Motor neuron (in vitro differentiated cells): ENCODE results near the gene POLD1. TPM values are rescaled to one million over a fixed set of nuclear protein-coding genes. Genes with fewer than 3 reads are reported as not detected.
"Not testable (repeated sequence)": the region's sequence is repeated elsewhere in the genome, so short reads cannot be mapped to it uniquely, and the experiment has no call there.

ENCODE experiments used
- ATAC-seq, 8 experiments: fragments of 200-7000 bp; cut with Tn5 transposase; replicated peaks in 6 of 8; 2 replicates each; pipeline ENCODE4 v1.8.0; 2021; ENCODE audit warnings: mild to moderate bottlenecking in 8 of 8, moderate library complexity in 8 of 8
- H3K27ac ChIP-seq, 2 donors: fragments of 250-450 bp; sonication (Bioruptor Pico); 2 replicates each; pipeline ENCODE4 v1.9.0; 2021; ENCODE audit warnings: antibody characterized with exemption in 2 of 2, mild to moderate bottlenecking in 2 of 2, moderate library complexity in 1 of 2
- H3K4me1 ChIP-seq, 2 donors: fragments of 250-450 bp; sonication (Bioruptor Pico); replicated peaks in 1 of 2; 2 replicates each; pipeline ENCODE4 v1.6.1; 2021; ENCODE audit warnings: antibody characterized with exemption in 2 of 2, mild to moderate bottlenecking in 2 of 2, moderate library complexity in 1 of 2
- H3K4me3 ChIP-seq, 5 donors: fragments of 250-450 bp; sonication (Bioruptor Pico); 2 replicates each; pipeline ENCODE4 v1.9.0; 2021; ENCODE audit warnings: antibody characterized with exemption in 5 of 5, mild to moderate bottlenecking in 5 of 5, moderate library complexity in 4 of 5
- WGBS, 10 experiments: fragments of 450-650 bp; shearing (Covaris generic); methylation state at CpG; one replicate each; pipeline ENCODE4 v1.0.0; 2022; 5-methylcytosine and 5-hydroxymethylcytosine counted together
- in situ Hi-C, 9 experiments: fragments of 400-800 bp; cut with MboI; loops; one replicate each; pipeline ENCODE4 v1.15.0; 2021; ENCODE audit warnings: low sequenced_read_pairs in 9 of 9, low pct_unique_long_range_greater_than_20kb in 2 of 9; ENCODE audit not compliant: unreplicated experiment in 9 of 9
- total RNA-seq, 8 experiments: library from RNA; unstranded; fragments of 300-600 nt; gene quantifications; 2 replicates each; pipeline versions ENCODE4 v1.2.3 to v1.2.4, GENCODE V29; 2022

Gene POLD1
- 10 to 100 TPM in 5 of 8 experiments, 1 to 10 TPM in 3; 6.2 to 56.0 (median 12.7) TPM for total RNA-seq

GRCh38 chr19:50383852-50384684 lies at the start of gene POLD1:
Gene POLD1 (plus strand): TSS chr19:50384347. CDS start chr19:50398852, 14,505 bp downstream.
- peak; percentile 67 to 89 (median 84) for ATAC-seq
- peak within 1 kb of the TSS; percentile 43 to 47 for H3K27ac ChIP-seq
- H3K4me1 ChIP-seq = peaks cover 8% of the 10 kb centered on the region in 2 donors
- WGBS, 10 experiments = 4% methylated on average over 5 of the region's 78 CpGs; no CpG with 5 or more reads in 9 of the 10 experiments
- peak within 1 kb of the TSS; percentile 42 to 66 (median 51) for H3K4me3 ChIP-seq
- in situ Hi-C loops = no loop called here

GRCh38 chr19:50334741-50335421 lies 49.3 kb upstream of the POLD1 start:
- no peak for ATAC-seq
- H3K27ac ChIP-seq = no peak overlapping the region
- WGBS, 10 experiments = 13 to 94% (median 60%) methylated on average over 1 to 7 of the region's 12 CpGs; no CpG with 5 or more reads in 6 of the 10 experiments
- in situ Hi-C loops = no loop called here
- H3K4me3 ChIP-seq = no peak overlapping the region
- peaks cover 0 to 3% of the 10 kb centered on the region in 2 donors for H3K4me1 ChIP-seq

- 0 to 100% (median 50%) methylated on average over 1 to 2 of the region's 6 CpGs; no CpG with 5 or more reads in 3 of the 10 experiments for WGBS, 10 experiments
- H3K4me1 ChIP-seq, ATAC-seq, in situ Hi-C loops, H3K4me3 ChIP-seq, H3K27ac ChIP-seq: not testable (repeated sequence)
Observed at GRCh38 chr19:50337031-50337430, 47.1 kb upstream of the POLD1 start.

- Histone ChIP-seq H3K27ac (no peak overlapping the region), H3K4me3 (no peak overlapping the region), H3K4me1 (no peaks in the 10 kb centered on the region)
- ATAC-seq = no peak
- in situ Hi-C loops = no loop called here
Observed at GRCh38 chr19:50340331-50340730, 43.8 kb upstream of the POLD1 start.

GRCh38 chr19:50341091-50341564 lies 43.0 kb upstream of the POLD1 start:
- Histone ChIP-seq H3K4me1 (no peaks in the 10 kb centered on the region), H3K27ac (no peak overlapping the region), H3K4me3 (no peak overlapping the region)
- in situ Hi-C loops = no loop called here
- ATAC-seq = no peak
- WGBS, 10 experiments = 17 to 100% (median 85%) methylated on average over 1 to 3 of the region's 3 CpGs; no CpG with 5 or more reads in 2 of the 10 experiments

GRCh38 chr19:50344661-50345318 lies 39.4 kb upstream of the POLD1 start:
- ATAC-seq = no peak
- WGBS, 10 experiments = 35 to 91% (median 49%) methylated on average over 1 to 5 of the region's 8 CpGs

GRCh38 chr19:50347089-50347581 lies 37.0 kb upstream of the POLD1 start:
- not testable (repeated sequence) for H3K27ac ChIP-seq
- WGBS, 10 experiments = 31 to 79% (median 65%) methylated on average over 1 to 8 of the region's 8 CpGs; no CpG with 5 or more reads in 1 of the 10 experiments

More at GRCh38 chr19:50344661-50345318, 39.4 kb upstream of the POLD1 start:
- H3K4me1 ChIP-seq = no peaks in the 10 kb centered on the region
- in situ Hi-C loops = no loop called here
- no peak overlapping the region for H3K27ac ChIP-seq
- H3K4me3 ChIP-seq = no peak overlapping the region

GRCh38 chr19:50349277-50350057 lies 34.7 kb upstream of the POLD1 start:
- Histone ChIP-seq H3K4me1 (no peaks in the 10 kb centered on the region), H3K27ac (no peak overlapping the region), H3K4me3 (no peak overlapping the region)
- ATAC-seq = no peak
- WGBS, 10 experiments = 40 to 100% (median 77%) methylated on average over 1 to 13 of the region's 22 CpGs; no CpG with 5 or more reads in 2 of the 10 experiments
- in situ Hi-C loops = loop anchor here in 8 of 9 experiments (25.0 kb wide), 5 partner anchors 113 to 588 kb away; partner anchors contain the start of genes ACP4 (in 5 of the 8) and KLK4 (in 2 of the 8)

More at GRCh38 chr19:50347089-50347581, 37.0 kb upstream of the POLD1 start:
- H3K4me3 ChIP-seq, in situ Hi-C loops, ATAC-seq, H3K4me1 ChIP-seq: not testable (repeated sequence)

- no peak overlapping the region for H3K4me3 ChIP-seq
- 0 to 80% (median 47%) methylated on average over 1 to 4 of the region's 4 CpGs; no CpG with 5 or more reads in 1 of the 10 experiments for WGBS, 10 experiments
- H3K27ac ChIP-seq = no peak overlapping the region
- ATAC-seq = peak in 1 of 8 experiments; percentile 32
- H3K4me1 ChIP-seq = peaks cover 0 to 1% of the 10 kb centered on the region in 2 donors
- in situ Hi-C loops = loop anchor here in 8 of 9 experiments (25.0 kb wide), 5 partner anchors 110 to 585 kb away; partner anchors contain the start of genes ACP4 (in 5 of the 8) and KLK4 (in 2 of the 8)
Observed at GRCh38 chr19:50352242-50352641, 31.9 kb upstream of the POLD1 start.

- not testable (repeated sequence) for H3K27ac ChIP-seq, H3K4me1 ChIP-seq, H3K4me3 ChIP-seq, ATAC-seq
- WGBS, 10 experiments = 54 to 100% (median 68%) methylated on average over 1 to 5 of the region's 7 CpGs; no CpG with 5 or more reads in 2 of the 10 experiments
- in situ Hi-C loops = loop anchor here in 8 of 9 experiments (25.0 kb wide), 5 partner anchors 109 to 584 kb away; partner anchors contain the start of genes ACP4 (in 5 of the 8) and KLK4 (in 2 of the 8)
Observed at GRCh38 chr19:50353487-50353880, 30.7 kb upstream of the POLD1 start.

- Histone ChIP-seq H3K27ac (no peak overlapping the region), H3K4me3 (no peak overlapping the region), H3K4me1 (peaks cover 0 to 2% of the 10 kb centered on the region in 2 donors)
- 0 to 45% (median 3%) methylated on average over 1 to 9 of the region's 13 CpGs; no CpG with 5 or more reads in 3 of the 10 experiments for WGBS, 10 experiments
- ATAC-seq = no peak
- in situ Hi-C loops = loop anchor here in 8 of 9 experiments (25.0 kb wide), 5 partner anchors 106 to 581 kb away; partner anchors contain the start of genes ACP4 (in 5 of the 8) and KLK4 (in 2 of the 8)
Observed at GRCh38 chr19:50356691-50357177, 27.4 kb upstream of the POLD1 start.
